ENCODE measurements around the gene MBD6. TPM values are rescaled to one million over a fixed set of nuclear protein-coding genes. Genes with fewer than 3 reads are reported as not detected.

Gene MBD6, protein sequence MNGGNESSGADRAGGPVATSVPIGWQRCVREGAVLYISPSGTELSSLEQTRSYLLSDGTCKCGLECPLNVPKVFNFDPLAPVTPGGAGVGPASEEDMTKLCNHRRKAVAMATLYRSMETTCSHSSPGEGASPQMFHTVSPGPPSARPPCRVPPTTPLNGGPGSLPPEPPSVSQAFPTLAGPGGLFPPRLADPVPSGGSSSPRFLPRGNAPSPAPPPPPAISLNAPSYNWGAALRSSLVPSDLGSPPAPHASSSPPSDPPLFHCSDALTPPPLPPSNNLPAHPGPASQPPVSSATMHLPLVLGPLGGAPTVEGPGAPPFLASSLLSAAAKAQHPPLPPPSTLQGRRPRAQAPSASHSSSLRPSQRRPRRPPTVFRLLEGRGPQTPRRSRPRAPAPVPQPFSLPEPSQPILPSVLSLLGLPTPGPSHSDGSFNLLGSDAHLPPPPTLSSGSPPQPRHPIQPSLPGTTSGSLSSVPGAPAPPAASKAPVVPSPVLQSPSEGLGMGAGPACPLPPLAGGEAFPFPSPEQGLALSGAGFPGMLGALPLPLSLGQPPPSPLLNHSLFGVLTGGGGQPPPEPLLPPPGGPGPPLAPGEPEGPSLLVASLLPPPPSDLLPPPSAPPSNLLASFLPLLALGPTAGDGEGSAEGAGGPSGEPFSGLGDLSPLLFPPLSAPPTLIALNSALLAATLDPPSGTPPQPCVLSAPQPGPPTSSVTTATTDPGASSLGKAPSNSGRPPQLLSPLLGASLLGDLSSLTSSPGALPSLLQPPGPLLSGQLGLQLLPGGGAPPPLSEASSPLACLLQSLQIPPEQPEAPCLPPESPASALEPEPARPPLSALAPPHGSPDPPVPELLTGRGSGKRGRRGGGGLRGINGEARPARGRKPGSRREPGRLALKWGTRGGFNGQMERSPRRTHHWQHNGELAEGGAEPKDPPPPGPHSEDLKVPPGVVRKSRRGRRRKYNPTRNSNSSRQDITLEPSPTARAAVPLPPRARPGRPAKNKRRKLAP
- total RNA-seq, result 1 to 10 TPM; 6.5 to 8.7 TPM

DNA sequence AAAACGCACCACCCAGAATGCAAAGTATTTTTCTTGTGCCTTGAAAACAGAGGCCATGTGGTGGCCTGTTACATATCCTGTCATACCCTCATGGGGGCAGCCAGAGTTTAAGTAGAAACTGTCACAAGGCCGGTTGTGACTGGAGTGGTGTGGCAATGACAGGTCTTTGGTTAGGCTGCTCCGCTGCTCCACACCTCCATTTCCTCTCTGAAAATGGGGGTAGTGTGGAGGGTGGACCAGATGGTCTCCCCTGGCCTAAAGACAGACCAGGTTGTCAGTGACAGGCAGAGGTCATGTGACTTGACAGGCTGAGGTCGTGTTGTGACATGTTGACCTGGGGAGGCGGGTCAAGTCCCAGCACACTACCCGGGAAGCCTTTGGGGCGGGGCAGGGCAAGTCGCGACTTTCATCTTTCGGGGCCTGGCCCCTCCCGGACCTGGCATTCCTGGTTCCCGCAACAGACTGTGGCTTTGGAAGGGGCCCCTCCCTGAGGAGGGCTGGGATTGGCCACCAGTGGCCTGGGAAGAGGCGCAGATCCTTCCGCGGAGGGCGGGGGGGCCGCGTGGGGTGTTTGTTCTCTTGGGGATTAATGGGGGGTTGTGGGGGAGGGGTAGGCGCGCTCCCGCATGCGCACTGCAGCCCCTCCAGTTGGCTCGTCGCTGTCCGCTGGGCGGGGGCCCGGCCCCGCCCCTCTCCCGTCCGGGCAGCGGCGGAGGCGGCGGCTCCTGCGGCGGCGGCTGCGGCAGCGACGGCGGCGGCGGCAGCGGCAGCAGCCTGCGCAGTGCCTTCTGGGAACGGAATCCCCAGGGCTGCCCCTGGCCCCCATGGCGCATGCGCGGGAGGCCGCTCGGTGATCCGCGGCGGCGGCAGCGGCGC, at the start of gene MBD6:
Gene MBD6 (plus strand): TSS at position 814 of the 876 bp plus-strand sequence. CDS start 1,480 bp downstream, outside the sequence.

DNA sequence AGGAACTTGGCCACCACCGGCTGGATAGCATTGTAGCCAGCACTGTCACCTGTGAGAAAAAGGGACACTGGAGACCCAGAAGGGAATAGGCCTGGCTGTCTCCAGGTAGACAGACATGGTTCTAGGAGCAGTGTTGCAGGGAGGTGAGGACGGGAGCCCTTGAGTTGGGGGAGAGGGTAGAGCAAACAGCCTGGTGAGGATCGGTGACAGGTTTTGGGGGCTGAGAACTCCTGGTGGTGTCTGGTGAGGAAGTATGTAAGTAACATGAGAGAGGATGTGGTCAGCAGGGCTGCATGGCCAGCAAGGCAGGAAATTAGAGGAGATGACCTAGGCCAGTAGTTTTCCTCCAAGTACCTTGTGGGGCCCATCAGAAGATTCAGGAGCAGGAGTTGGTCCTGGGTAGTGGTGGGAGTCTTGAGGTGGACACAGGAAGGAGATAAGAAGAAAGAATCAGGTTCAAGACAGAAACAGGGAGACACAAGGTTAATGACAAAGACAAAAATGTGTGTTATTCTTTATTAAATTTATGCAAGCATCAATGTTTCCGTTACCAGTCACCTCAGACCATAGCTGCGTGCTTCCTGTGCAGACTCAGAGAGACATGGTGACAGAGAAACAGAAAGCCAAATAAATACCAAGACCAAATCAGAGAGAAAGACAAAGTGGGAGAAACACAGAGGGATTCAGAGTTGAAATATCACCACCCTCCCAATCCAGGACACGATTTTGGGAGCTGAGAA, 43.1 kb upstream of the MBD6 start, which contains the start of gene ARHGAP9:
Gene ARHGAP9 (minus strand): TSS at position 491 of the 740 bp plus-strand sequence. CDS start 460 bp downstream, at position 31.

DNA sequence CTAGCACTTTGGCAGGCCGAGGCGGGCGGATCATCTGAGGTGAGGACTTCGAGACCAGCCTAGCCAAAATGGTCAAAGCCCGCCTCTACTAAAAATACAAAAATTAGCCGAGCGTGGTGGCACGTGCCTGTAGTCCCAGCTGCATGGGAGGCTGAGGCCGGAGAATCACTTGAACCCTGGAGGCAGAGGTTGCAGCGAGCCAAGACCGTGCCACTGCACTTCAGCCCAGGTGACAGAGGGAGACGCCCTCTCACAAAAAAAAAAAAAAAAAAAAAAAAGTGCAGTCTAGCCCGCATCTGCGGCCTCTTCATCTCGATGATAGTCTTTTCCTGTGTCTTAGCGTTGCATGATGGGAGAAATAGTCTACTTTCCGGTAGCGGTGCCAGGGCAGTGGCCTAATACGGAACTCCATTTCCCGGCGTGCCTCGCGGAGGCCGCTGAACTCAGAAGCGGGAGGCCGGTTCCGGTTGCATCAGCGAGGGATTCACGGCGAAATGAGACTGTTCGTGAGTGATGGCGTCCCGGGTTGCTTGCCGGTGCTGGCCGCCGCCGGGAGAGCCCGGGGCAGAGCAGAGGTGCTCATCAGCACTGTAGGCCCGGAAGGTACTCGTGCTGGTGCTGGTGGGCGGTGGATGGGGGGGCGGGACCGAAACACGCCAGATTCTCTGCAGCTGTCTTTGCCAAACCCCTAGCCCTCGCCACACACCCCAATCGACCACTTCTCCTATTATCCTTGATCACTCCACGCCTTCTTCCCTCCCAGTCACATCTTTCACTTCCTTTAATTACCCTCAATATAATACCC, 34.8 kb upstream of the MBD6 start, which contains the start of gene MARS1:
Gene MARS1 (plus strand): TSS at position 472 of the 805 bp plus-strand sequence. CDS start 23 bp downstream, at position 495.

DNA sequence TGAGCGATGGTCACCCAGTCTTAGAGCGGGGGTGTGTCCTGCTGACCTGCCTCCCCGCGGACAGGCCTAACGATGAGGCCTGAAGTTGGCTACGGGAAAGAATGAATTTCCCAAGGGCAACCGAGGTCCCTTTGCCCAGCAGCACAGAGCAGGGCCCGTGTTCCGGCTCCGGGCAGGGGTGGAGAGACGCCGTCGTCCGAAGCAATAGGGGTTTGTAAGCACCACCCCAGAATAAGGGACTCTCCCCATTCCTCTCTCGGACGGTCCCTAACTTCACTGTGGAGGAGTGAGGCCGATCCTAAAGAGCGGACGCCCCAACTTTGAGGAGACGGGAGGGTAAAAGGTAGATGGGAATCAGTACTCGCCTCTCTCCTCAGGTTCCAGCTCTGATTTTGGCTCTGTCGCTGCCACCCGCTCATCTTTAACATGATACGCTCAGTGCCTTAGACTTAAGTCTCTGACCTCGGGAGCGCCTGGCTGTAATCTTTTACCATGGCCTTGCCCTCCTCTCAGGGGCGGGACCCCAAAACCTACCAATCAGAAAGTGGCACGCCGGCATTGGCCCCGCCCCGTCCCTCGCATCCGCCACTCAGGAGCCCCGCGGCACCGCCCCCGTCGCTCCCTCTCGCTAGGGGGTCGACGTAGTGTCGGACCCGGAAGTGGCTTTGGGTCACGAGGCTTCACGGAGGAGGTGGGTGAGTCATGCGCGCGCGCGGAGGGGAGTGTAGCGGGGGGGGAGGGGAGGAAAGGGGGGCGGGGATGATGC, 2.4 kb upstream of the MBD6 start, which contains the start of gene DDIT3:
Gene DDIT3 (minus strand): TSS at position 462 of the 766 bp plus-strand sequence. CDS start 3,108 bp downstream, outside the sequence.

DNA sequence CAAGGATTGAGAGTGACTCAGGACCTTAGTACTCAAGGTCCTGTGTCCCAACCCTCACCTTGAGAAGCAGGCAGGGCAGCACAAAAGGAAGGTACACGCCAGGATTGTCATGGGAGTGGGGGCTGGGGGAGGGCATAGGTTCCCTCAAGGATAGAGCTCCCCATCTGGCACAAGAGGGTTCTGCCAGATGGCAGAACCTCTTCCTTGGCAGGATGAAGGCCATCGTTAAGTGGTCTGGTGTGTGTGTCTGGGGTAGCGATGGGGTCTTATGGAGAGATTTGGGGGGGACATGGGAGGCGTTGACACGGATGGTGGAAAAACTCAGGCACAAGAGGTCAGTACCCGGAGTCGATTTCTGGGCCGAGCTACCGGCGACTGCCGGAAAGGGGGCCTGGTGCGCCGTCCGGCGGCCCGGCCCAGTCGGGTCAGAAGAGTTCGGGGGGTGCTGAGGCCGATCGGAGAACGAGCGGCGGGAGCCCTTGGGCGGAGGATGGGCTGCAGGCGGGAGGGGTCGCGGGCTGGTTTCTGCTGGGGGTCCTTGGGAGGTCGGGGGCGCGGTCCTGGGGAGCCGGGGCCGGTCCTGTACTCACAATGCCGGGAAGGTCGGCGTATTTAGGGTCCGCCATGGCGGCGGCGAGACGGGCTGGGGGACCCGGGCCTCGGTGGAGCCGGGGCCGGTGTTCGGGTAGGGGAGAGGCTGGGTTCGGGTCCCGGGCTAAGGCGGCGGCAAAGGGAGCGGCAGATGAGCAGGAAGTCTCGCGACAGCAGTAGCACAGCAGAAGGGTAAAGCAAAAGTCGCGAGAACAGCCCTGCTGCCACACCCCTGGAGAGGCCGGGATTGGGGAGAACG, 24.0 kb downstream of the MBD6 start, which contains the start of gene DCTN2:
Gene DCTN2 (minus strand): TSS at position 755 of the 850 bp plus-strand sequence. CDS start 129 bp downstream, at position 626.

DNA sequence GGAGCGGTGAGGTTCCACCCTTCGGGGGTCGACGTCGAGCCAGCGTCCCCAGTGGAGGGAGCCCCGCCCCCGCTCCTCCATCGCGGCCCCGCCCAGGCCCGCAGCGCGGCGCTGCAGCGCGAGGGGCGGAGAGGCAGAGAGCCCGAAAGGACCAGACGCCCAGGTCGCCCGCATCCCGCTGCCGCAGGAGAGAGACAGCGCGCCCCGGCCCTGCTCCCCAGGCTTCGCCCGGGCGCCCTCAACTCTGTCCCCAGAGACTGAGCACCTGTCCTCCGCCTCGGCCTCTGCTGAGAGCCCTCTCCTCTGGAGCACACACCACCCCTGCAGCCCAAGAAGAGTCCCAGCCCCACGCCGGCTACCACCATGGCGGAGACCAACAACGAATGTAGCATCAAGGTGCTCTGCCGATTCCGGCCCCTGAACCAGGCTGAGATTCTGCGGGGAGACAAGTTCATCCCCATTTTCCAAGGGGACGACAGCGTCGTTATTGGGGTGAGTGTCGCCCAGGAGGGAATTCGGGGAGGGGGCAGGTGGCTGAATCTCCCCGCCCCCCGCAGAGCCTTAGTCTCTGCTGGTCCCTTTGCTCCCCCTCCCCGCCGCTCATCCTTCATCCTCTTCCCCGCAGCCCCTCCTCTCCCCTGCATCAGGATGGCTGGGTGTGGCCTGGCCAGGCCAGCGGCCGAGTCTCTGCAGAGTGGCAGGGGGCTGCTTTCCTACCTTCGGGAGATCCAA, 27.5 kb downstream of the MBD6 start, which contains the start of gene KIF5A:
Gene KIF5A (plus strand): TSS at position 136 of the 732 bp plus-strand sequence. CDS start 228 bp downstream, at position 364.

Small RNA genes lying within 50 kb of the gene (small RNA-seq; reads per million reads assigned to genes)
- gene MIR616, result 0.17 to 0.21 reads per million in 2 donors

Other genes starting within 250 kb of the MBD6 start
- gene R3HDM2, start 91.8 kb upstream of the MBD6 start, total RNA-seq, result 10 to 100 TPM; 14.0 to 23.4 TPM
- under 1 TPM in 1 of 2 donors, not detected in 1; under 0.01 TPM for gene INHBC, start 88.0 kb upstream of the MBD6 start, total RNA-seq
- not detected for gene INHBE, start 67.5 kb upstream of the MBD6 start, total RNA-seq
- gene GLI1, start 63.0 kb upstream of the MBD6 start, total RNA-seq, result under 1 TPM in 1 of 2 donors, not detected in 1; 0.33 TPM
- gene ARHGAP9, start 43.0 kb upstream of the MBD6 start, total RNA-seq, result not detected
- gene MARS1, start 34.8 kb upstream of the MBD6 start, total RNA-seq, result 100 to 1,000 TPM in 1 of 2 donors, 10 to 100 TPM in 1; 74.7 to 106 TPM
- 10 to 100 TPM; 17.6 to 19.6 TPM for gene DDIT3, start 2.3 kb upstream of the MBD6 start, total RNA-seq
- gene DCTN2, start 24.4 kb downstream of the MBD6 start, total RNA-seq, result 100 to 1,000 TPM; 105 to 108 TPM
- gene KIF5A, start 27.2 kb downstream of the MBD6 start, total RNA-seq, result under 1 TPM; under 0.01 to 0.34 TPM
- 10 to 100 TPM; 36.6 to 47.8 TPM for gene PIP4K2C, start 68.4 kb downstream of the MBD6 start, total RNA-seq
- 10 to 100 TPM; 11.7 to 17.6 TPM for gene DTX3, start 82.0 kb downstream of the MBD6 start, total RNA-seq
- gene ARHGEF25, start 88.6 kb downstream of the MBD6 start, total RNA-seq, result 1 to 10 TPM; 5.2 to 5.3 TPM
- 10 to 100 TPM in 1 of 2 donors, 1 to 10 TPM in 1; 4.7 to 11.7 TPM for gene B4GALNT1, start 110.4 kb downstream of the MBD6 start, total RNA-seq
- 100 to 1,000 TPM in 1 of 2 donors, 10 to 100 TPM in 1; 82.9 to 128 TPM for gene OS9, start 171.3 kb downstream of the MBD6 start, total RNA-seq
- under 1 TPM; under 0.01 to 0.34 TPM for gene AGAP2, start 215.9 kb downstream of the MBD6 start, total RNA-seq
- gene TSPAN31, start 222.2 kb downstream of the MBD6 start, total RNA-seq, result 10 to 100 TPM; 33.0 to 37.2 TPM
- gene CDK4, start 229.5 kb downstream of the MBD6 start, total RNA-seq, result 100 to 1,000 TPM; 295 to 361 TPM
- 1 to 10 TPM; 4.3 to 5.9 TPM for gene MARCHF9, start 232.3 kb downstream of the MBD6 start, total RNA-seq
- under 1 TPM in 1 of 2 donors, not detected in 1; 1.00 TPM for gene CYP27B1, start 244.3 kb downstream of the MBD6 start, total RNA-seq
- gene METTL1, start 249.3 kb downstream of the MBD6 start, total RNA-seq, result 10 to 100 TPM in 1 of 2 donors, 1 to 10 TPM in 1; 4.1 to 13.0 TPM
- 1 to 10 TPM; 3.4 to 5.7 TPM for gene EEF1AKMT3, start 249.8 kb downstream of the MBD6 start, total RNA-seq

Data from melanocyte of skin (primary cell).